BLaER1 treated with 17β-estradiol and CSF1 and Interleukin-3, amounts not matched to agents 10 nM and 100 nM (cell line): ENCODE measurements around the gene COL18A1.

Experiments
- H3K27ac ChIP-seq, 11 experiments: shearing (Covaris generic); formaldehyde crosslinking; 2 replicates each; pipeline ENCODE4 v1.8.1; 2022
- H3K27me3 ChIP-seq, 11 experiments: shearing (Covaris generic); formaldehyde crosslinking; 2 replicates each; pipeline ENCODE4 v1.8.1; 2022
- H3K36me3 ChIP-seq, 11 experiments: shearing (Covaris generic); formaldehyde crosslinking; 2 replicates each; pipeline ENCODE4 v1.8.1; 2022
- H3K4me1 ChIP-seq, 10 experiments: shearing (Covaris generic); formaldehyde crosslinking; 2 replicates each; pipeline ENCODE4 v1.8.1; 2022
- H3K4me2 ChIP-seq, 11 experiments: shearing (Covaris generic); formaldehyde crosslinking; 2 replicates each; pipeline ENCODE4 v1.8.1; 2022
- H3K4me3 ChIP-seq, 10 experiments: shearing (Covaris generic); formaldehyde crosslinking; 2 replicates each; pipeline ENCODE4 v1.8.1; 2022
- H3K9ac ChIP-seq, 11 experiments: shearing (Covaris generic); formaldehyde crosslinking; 2 replicates each; pipeline ENCODE4 v1.8.1; 2022
- H3K9me3 ChIP-seq, 11 experiments: shearing (Covaris generic); formaldehyde crosslinking; replicated peaks in 1 of 11; 2 replicates each; pipeline ENCODE4 v1.8.1; 2022
- H4K20me1 ChIP-seq, 11 experiments: shearing (Covaris generic); formaldehyde crosslinking; 2 replicates each; pipeline ENCODE4 v1.8.1; 2022
- Cebpa-rat ChIP-seq, 11 experiments: shearing (Covaris generic); IDR thresholded peaks; 2 replicates each; pipeline ENCODE4 v1.8.1; 2022

COL18A1 gene

GRCh38 chr21:45533361-45533845 lies 128.4 kb downstream of the COL18A1 start:
- peaks cover 0 to 75% (median 42%) of the 10 kb centered on the region in 11 experiments; a peak in 15 of 22 replicates for H4K20me1 ChIP-seq
- H3K27ac ChIP-seq, result peak overlapping the region; percentile 33 to 72 (median 63); a peak in 20 of 22 replicates
- peak overlapping the region; percentile 86 to 97 (median 92) for H3K4me2 ChIP-seq
- no peak for TF ChIP-seq Cebpa-rat (IDR thresholded peaks at IDR 0.05)
- H3K9ac ChIP-seq, result peak overlapping the region; percentile 34 to 67 (median 55); a peak in 18 of 22 replicates
- peaks cover 0 to 9% (median 0%) of the 10 kb centered on the region in 11 experiments; a peak in 6 of 22 replicates for H3K9me3 ChIP-seq
- H3K4me3 ChIP-seq, result peak overlapping the region in 5 of 10 experiments; percentile 13 to 47 (median 26); a peak in 5 of 20 replicates
- peaks cover 32 to 93% (median 77%) of the 10 kb centered on the region in 11 experiments for H3K36me3 ChIP-seq
- peaks cover 39 to 63% (median 49%) of the 10 kb centered on the region in 10 experiments for H3K4me1 ChIP-seq
- H3K27me3 ChIP-seq, result no peaks in the 10 kb centered on the region

DNA sequence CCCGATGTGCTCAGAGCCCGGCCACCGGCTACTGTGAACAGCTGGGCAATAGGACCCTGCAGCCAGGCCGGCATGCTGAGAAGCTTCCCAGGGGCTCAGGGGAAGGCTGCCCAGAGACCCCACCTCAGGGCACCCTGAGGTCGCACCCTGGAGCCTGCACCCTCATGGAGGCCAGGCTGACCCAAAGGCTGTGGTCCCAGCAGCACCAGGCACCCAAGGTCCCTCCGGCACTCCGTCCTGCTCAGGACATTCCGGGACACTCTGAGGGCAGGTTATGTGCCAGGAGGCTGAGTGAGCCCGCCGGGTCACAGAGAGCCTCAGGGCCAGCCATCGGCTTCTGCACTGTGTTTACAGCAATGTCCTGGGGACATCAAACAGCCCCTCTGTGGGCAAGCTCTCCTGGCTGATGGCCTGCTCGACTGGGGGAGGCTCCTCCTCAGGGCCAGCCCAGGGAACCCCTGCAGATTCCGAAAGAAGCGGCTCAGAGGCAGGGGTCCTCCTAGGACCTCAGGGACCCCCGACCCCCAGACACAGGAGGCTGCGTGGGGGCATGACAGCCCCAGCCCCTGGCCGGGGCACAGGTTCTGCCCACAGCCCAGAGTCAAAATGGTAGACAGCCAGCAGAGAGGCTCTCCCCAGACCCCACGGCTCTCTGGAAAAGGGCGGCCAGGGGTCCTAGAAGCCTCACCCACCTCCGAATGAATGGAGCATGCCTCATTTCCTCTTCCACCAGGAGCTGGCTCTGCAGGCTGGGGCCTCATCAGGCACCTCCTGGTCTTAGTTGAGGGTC lies 129.1 kb downstream of the COL18A1 start:
- H3K4me1 ChIP-seq, result peaks cover 39 to 69% (median 54%) of the 10 kb centered on the region in 10 experiments
- no peak for TF ChIP-seq Cebpa-rat (IDR thresholded peaks at IDR 0.05)
- no peaks in the 10 kb centered on the region for H3K27me3 ChIP-seq
- peaks cover 25 to 93% (median 71%) of the 10 kb centered on the region in 11 experiments for H3K36me3 ChIP-seq
- no peak overlapping the region; a peak in 1 of 20 replicates for H3K4me3 ChIP-seq
- peak overlapping the region; percentile 86 to 97 (median 92) for H3K4me2 ChIP-seq
- H4K20me1 ChIP-seq, result peaks cover 0 to 75% (median 49%) of the 10 kb centered on the region in 11 experiments; a peak in 17 of 22 replicates
- peak overlapping the region in 10 of 11 experiments; percentile 34 to 67 (median 55); a peak in 13 of 22 replicates for H3K9ac ChIP-seq
- H3K9me3 ChIP-seq, result peaks cover 0 to 9% (median 0%) of the 10 kb centered on the region in 11 experiments; a peak in 6 of 22 replicates
- peak overlapping the region in 10 of 11 experiments; percentile 43 to 72 (median 64); a peak in 20 of 22 replicates for H3K27ac ChIP-seq

DNA sequence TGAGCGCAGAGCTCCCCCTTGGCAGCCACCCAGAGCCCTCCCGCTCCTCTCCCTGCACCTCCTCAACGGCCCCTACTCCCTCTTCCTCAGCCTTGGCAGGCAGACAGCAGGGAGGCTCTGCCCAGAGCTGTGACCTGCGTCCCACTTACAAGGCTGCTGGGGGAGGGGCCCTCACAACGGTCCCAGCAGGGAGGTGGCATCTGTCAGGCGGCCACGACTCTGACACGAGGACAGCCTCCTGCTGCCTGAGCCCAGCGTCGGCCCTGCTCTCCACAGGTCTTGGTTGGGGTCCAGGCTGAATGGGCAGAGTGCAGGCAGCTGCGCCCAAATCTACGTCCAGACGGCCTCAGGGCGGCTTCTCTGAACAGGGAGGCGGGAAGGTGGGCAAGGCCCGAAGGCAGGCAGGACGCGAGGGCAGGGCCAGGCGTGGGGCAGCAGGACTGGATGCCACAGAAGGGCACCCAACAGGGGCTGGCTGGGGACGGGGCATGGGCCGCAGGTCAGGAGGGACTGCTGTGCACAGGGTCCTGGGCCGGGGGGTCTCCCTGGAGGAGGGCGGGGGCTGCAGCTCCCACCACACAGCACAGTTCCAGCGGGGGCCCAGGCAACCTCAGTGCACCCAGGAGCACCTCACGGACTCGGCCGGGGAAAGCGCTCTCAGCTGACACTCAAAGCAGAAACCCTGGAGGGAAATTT lies 129.8 kb downstream of the COL18A1 start:
- H3K9ac ChIP-seq, result peak overlapping the region in 10 of 11 experiments; percentile 33 to 67 (median 55); a peak in 15 of 22 replicates
- H3K4me3 ChIP-seq, result no peak overlapping the region
- peaks cover 18 to 93% (median 63%) of the 10 kb centered on the region in 11 experiments for H3K36me3 ChIP-seq
- H3K27me3 ChIP-seq, result no peaks in the 10 kb centered on the region
- peaks cover 0 to 9% (median 0%) of the 10 kb centered on the region in 11 experiments; a peak in 6 of 22 replicates for H3K9me3 ChIP-seq
- H3K4me1 ChIP-seq, result peaks cover 46 to 76% (median 62%) of the 10 kb centered on the region in 10 experiments
- peak overlapping the region; percentile 86 to 97 (median 92) for H3K4me2 ChIP-seq
- peak overlapping the region in 10 of 11 experiments; percentile 40 to 72 (median 65); a peak in 16 of 22 replicates for H3K27ac ChIP-seq
- H4K20me1 ChIP-seq, result peaks cover 0 to 80% (median 56%) of the 10 kb centered on the region in 11 experiments; a peak in 17 of 22 replicates
- no peak for TF ChIP-seq Cebpa-rat (IDR thresholded peaks at IDR 0.05)

DNA sequence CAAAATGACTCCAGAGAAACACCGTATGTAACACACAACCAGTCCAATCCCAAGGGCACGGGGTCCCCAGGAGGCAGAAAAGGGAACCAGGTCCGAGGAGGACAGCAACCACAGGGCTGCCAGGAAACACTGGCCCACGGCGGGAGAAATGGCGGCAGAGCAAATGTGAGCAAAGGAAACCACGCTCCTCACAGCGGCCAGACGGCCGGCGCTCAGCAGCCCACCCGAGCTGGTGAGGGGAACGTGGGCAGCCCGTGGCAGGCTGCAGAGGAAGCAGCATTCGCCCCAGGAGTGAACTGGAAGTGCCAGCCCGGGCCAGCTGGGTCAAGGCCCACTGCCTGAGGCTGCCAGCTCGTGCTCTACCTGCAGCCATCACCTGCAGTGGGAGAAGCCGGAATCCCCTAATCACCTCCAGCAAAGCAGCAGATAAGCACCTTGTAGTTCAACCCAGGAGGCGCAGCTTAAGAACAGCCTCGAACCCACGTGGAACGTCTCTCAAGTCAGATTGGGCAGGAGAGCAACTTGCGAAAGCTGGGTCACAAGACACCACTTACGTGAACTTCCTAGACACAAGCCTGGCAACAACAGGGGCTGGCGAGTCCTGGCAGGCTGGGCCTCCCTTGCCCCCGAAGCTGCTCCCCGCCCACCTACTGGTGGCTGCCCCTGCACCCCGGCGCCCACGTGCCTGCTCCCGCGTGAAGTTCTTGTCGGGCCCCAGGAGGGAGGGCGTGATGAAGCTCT lies 130.5 kb downstream of the COL18A1 start:
- H3K27ac ChIP-seq, result peak overlapping the region in 10 of 11 experiments; percentile 40 to 72 (median 65); a peak in 18 of 22 replicates

DNA sequence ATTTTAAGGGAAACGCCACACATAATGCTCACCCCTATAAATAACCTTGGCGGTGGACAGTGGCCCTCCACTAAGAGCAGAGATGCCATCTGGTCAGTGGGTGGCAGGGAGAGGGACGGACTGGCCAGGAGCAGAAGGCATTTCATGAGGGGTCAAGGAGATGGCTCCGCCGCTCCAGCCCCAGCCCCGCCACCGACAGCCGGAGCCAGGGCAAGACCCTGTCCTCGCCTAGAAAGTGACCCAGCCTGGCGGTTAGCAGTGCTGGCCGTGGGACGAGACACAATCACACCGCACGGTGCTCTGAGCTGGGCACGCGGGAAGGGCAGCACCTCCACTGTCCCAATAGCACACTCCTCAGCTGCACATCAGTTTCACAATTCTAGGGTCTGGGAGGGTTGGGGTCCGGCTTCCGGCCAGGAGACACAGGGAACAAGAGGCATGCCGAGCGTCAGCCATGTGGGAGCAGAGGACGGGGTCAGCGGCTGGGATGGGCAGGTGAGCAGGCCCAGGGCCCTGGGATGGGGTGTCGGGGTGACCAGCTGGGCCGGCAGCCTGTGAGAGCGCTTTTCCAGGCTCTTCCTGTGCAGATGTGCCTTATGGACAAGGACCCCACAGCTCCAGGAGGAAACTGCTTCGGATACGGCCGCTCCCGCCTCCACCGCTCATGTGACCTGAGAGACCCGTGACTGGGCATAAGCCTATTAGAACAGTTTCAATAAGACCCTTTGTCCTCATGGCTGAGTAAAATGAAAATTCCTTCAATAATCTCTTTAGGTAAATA lies 131.5 kb downstream of the COL18A1 start:
- Histone ChIP-seq H3K4me1 (peaks cover 63 to 93% (median 79%) of the 10 kb centered on the region in 10 experiments), H3K4me3 (no peak overlapping the region), H3K9ac (peak overlapping the region in 6 of 11 experiments; percentile 29 to 67 (median 60); a peak in 5 of 22 replicates), H3K4me2 (peak overlapping the region in 10 of 11 experiments; percentile 86 to 97 (median 92); a peak in 19 of 22 replicates), H4K20me1 (peaks cover 0 to 94% (median 61%) of the 10 kb centered on the region in 11 experiments; a peak in 18 of 22 replicates), H3K27me3 (no peaks in the 10 kb centered on the region), H3K36me3 (peaks cover 5 to 92% (median 50%) of the 10 kb centered on the region in 11 experiments; a peak in 21 of 22 replicates), H3K9me3 (peaks cover 0 to 7% (median 0%) of the 10 kb centered on the region in 11 experiments; a peak in 6 of 22 replicates), H3K27ac (peak overlapping the region in 5 of 11 experiments; percentile 64 to 72 (median 71); a peak in 4 of 22 replicates)
- TF ChIP-seq Cebpa-rat (IDR thresholded peaks at IDR 0.05), result no peak

More for the DNA sequence above, 130.5 kb downstream of the COL18A1 start:
- Histone ChIP-seq H3K27me3 (no peaks in the 10 kb centered on the region), H3K4me3 (peak overlapping the region in 2 of 10 experiments; percentile 17 to 27; a peak in 3 of 20 replicates), H3K4me1 (peaks cover 54 to 84% (median 69%) of the 10 kb centered on the region in 10 experiments), H3K36me3 (peaks cover 11 to 93% (median 56%) of the 10 kb centered on the region in 11 experiments), H3K9me3 (peaks cover 0 to 9% (median 0%) of the 10 kb centered on the region in 11 experiments; a peak in 6 of 22 replicates), H4K20me1 (peaks cover 0 to 88% (median 61%) of the 10 kb centered on the region in 11 experiments; a peak in 18 of 22 replicates), H3K9ac (peak overlapping the region in 10 of 11 experiments; percentile 0 to 67 (median 55); a peak in 14 of 22 replicates), H3K4me2 (peak overlapping the region; percentile 86 to 97 (median 92))
- no peak for TF ChIP-seq Cebpa-rat (IDR thresholded peaks at IDR 0.05)

DNA sequence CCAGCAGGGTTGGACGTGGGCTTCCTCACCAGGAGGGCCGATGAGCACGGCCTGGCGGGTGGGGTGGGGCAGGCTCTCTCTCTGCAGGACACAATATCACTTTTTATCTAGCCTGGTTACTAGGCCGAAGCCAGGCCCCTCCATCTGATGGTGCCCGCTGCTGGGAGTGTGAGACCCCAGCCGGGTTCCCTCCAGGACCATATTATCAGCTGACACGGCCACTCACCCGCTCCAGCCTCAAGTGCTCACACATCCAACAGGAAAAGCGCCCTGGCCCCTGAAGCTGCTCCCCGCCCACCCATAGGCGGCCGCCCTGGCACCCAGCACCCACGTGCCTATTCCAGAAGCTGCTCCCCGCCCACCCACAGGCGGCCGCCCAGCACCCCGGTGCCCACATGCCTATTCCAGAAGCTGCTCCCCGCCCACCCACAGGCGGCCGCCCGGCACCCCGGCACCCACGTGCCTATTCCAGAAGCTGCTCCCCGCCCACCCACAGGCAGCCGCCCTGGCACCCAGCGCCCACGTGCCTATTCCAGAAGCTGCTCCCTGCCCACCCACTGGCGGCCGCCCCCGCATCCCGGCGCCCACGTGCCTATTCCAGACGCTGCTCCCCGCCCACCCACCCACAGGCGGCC lies 132.3 kb downstream of the COL18A1 start:
- Histone ChIP-seq H3K9ac (peak overlapping the region in 1 of 11 experiments; percentile 63; a peak in 1 of 22 replicates), H3K27me3 (no peaks in the 10 kb centered on the region), H3K9me3 (no peaks in the 10 kb centered on the region), H3K27ac (no peak overlapping the region), H4K20me1 (peaks cover 0 to 86% (median 61%) of the 10 kb centered on the region in 11 experiments; a peak in 18 of 22 replicates), H3K4me2 (peak overlapping the region in 1 of 11 experiments; percentile 90; a peak in 2 of 22 replicates), H3K4me1 (peaks cover 65 to 89% (median 76%) of the 10 kb centered on the region in 10 experiments), H3K4me3 (no peak overlapping the region), H3K36me3 (peaks cover 0 to 85% (median 42%) of the 10 kb centered on the region in 11 experiments; a peak in 20 of 22 replicates)
- TF ChIP-seq Cebpa-rat (IDR thresholded peaks at IDR 0.05), result no peak
